Progenitor cell of endocrine pancreas (in vitro differentiated cells): ENCODE results near the gene MNT. TPM values are rescaled to one million over a fixed set of nuclear protein-coding genes. Genes with fewer than 3 reads are reported as not detected.

ENCODE experiments used
- DNase-seq: peaks from one replicate; pipeline ENCODE4 v3.0.0; 2021; ENCODE audit warnings: low spot score; ENCODE audit not compliant: unreplicated experiment
- H3K27ac Mint-ChIP-seq: 2 replicates; pipeline ENCODE4 v1.8.0; 2021; ENCODE audit warnings: mild to moderate bottlenecking, moderate library complexity, mixed read lengths
- H3K27me3 Mint-ChIP-seq: 2 replicates; pipeline ENCODE4 v1.8.0; 2021; ENCODE audit warnings: mixed read lengths
- H3K36me3 Mint-ChIP-seq: 2 replicates; pipeline ENCODE4 v1.8.0; 2022; ENCODE audit warnings: mixed read lengths; ENCODE audit not compliant: insufficient read depth
- H3K4me1 Mint-ChIP-seq: 2 replicates; pipeline ENCODE4 v1.8.0; 2021; ENCODE audit warnings: low read depth, mixed read lengths
- H3K4me3 Mint-ChIP-seq: 2 replicates; pipeline ENCODE4 v1.8.0; 2021; ENCODE audit warnings: low read depth, mild to moderate bottlenecking, moderate library complexity, mixed read lengths
- H3K9me3 Mint-ChIP-seq: 2 replicates; pipeline ENCODE4 v1.8.0; 2021; ENCODE audit warnings: low read depth, mixed read lengths
- CTCF ChIP-seq: fragments of 200-600 bp; sonication (generic); IDR thresholded peaks from one replicate; pipeline ENCODE4 v1.5.0; 2021; ENCODE audit warnings: antibody characterized with exemption, mild to moderate bottlenecking; ENCODE audit not compliant: unreplicated experiment
- total RNA-seq: library from RNA; stranded (reverse); gene quantifications from 2 replicates; pipeline ENCODE4 v1.2.1, GENCODE V29; 2021

Gene MNT
- total RNA-seq, 1 donor from 2014 or later: 32.1 TPM

- peak overlapping the region; percentile 96 for H3K27ac Mint-ChIP-seq
- no peak for TF ChIP-seq CTCF
- no peaks in the 10 kb centered on the region for H3K27me3 Mint-ChIP-seq
- no peaks in the 10 kb centered on the region for H3K9me3 Mint-ChIP-seq
- no peak for DNase-seq
- H3K36me3 Mint-ChIP-seq: peaks cover 6% of the 10 kb centered on the region
- peaks cover 15% of the 10 kb centered on the region for H3K4me1 Mint-ChIP-seq
- peak overlapping the region; percentile 98 for H3K4me3 Mint-ChIP-seq
Observed at GRCh38 chr17:2335726-2336214, 65.1 kb downstream of the MNT start.

Other genes starting within 250 kb of the MNT start
- 44.5 and 47.7 TPM in 2 replicates for gene SMG6, start 97.3 kb downstream of the MNT start, total RNA-seq
- gene SRR, start 97.1 kb downstream of the MNT start, total RNA-seq: 15.2 and 16.5 TPM in 2 replicates
- 33.5 and 36.2 TPM in 2 replicates for gene TSR1, start 64.6 kb downstream of the MNT start, total RNA-seq
- gene SGSM2, start 63.6 kb downstream of the MNT start, total RNA-seq: 117 and 127 TPM in 2 replicates
- gene METTL16, start 110.8 kb upstream of the MNT start, total RNA-seq: 43.8 and 44.4 TPM in 2 replicates
- gene PAFAH1B1, start 192.6 kb upstream of the MNT start, total RNA-seq: 138 and 140 TPM in 2 replicates